H9 (cell line): ENCODE measurements around the gene RORC. TPM values are rescaled to one million over a fixed set of nuclear protein-coding genes. Genes with fewer than 3 reads are reported as not detected.

Source experiments
- DNase-seq: peaks from one replicate; pipeline ENCODE4 v3.0.0-alpha.2; 2017
- H2AFZ ChIP-seq: one replicate; pipeline ENCODE4 v1.6.1; 2013; ENCODE audit warnings: mild to moderate bottlenecking, low read length, control low read depth, moderate library complexity
- H2AK5ac ChIP-seq: 2 replicates; pipeline ENCODE4 v1.6.1; 2013; ENCODE audit warnings: low read length, control low read depth, mixed read lengths; ENCODE audit not compliant: insufficient read length
- H2BK120ac ChIP-seq: one replicate; pipeline ENCODE4 v1.6.1; 2013; ENCODE audit warnings: low read depth, mild to moderate bottlenecking, low read length, control low read depth, inconsistent platforms; ENCODE audit not compliant: poor library complexity, severe bottlenecking
- H2BK12ac ChIP-seq: 2 replicates; pipeline ENCODE4 v1.6.1; 2013; ENCODE audit warnings: low read length, control low read depth, mixed read lengths, low read depth; ENCODE audit not compliant: insufficient read length
- H2BK15ac ChIP-seq: 2 replicates; pipeline ENCODE4 v1.6.1; 2013; ENCODE audit warnings: low read depth, low read length, control low read depth
- H2BK20ac ChIP-seq: one replicate; pipeline ENCODE4 v1.6.1; 2013; ENCODE audit warnings: low read depth, mild to moderate bottlenecking, low read length, control low read depth, inconsistent platforms; ENCODE audit not compliant: poor library complexity, severe bottlenecking
- H2BK5ac ChIP-seq: 2 replicates; pipeline ENCODE4 v1.6.1; 2013; ENCODE audit warnings: low read length, control low read depth, mixed read lengths; ENCODE audit not compliant: insufficient read length
- H3K14ac ChIP-seq: 2 replicates; pipeline ENCODE4 v1.6.1; 2013; ENCODE audit warnings: low read length, control low read depth; ENCODE audit not compliant: insufficient read depth
- H3K18ac ChIP-seq: 2 replicates; pipeline ENCODE4 v1.6.1; 2013; ENCODE audit warnings: low read depth, mild to moderate bottlenecking, mixed read lengths, low read length, control low read depth; ENCODE audit not compliant: insufficient read length
- H3K23ac ChIP-seq: 2 replicates; pipeline ENCODE4 v1.6.1; 2013; ENCODE audit warnings: low read length, control low read depth, mixed read lengths, low read depth; ENCODE audit not compliant: insufficient read length
- H3K23me2 ChIP-seq: 2 replicates; pipeline ENCODE4 v1.6.1; 2013; ENCODE audit warnings: low read depth, mild to moderate bottlenecking, mixed read lengths, low read length, control low read depth; ENCODE audit not compliant: insufficient read length, poor library complexity, severe bottlenecking
- H3K27ac ChIP-seq: 2 replicates; pipeline ENCODE4 v1.5.1; 2013; ENCODE audit warnings: low read length, control low read depth, mixed read lengths, low read depth; ENCODE audit not compliant: insufficient read length
- H3K27me3 ChIP-seq: 2 replicates; pipeline ENCODE4 v1.6.1; 2013; ENCODE audit warnings: low read length, control low read depth, inconsistent platforms; ENCODE audit not compliant: insufficient read depth
- H3K4ac ChIP-seq: 2 replicates; pipeline ENCODE4 v1.6.1; 2013; ENCODE audit warnings: low read depth, mild to moderate bottlenecking, control low read depth, inconsistent platforms, low read length, moderate library complexity
- H3K4me1 ChIP-seq: 2 replicates; pipeline ENCODE4 v1.6.1; 2013; ENCODE audit warnings: low read length, control low read depth, inconsistent platforms; ENCODE audit not compliant: insufficient read depth
- H3K4me2 ChIP-seq: 2 replicates; pipeline ENCODE4 v1.6.1; 2013; ENCODE audit warnings: low read length, control low read depth, mixed read lengths; ENCODE audit not compliant: insufficient read length, insufficient read depth
- H3K56ac ChIP-seq: 2 replicates; pipeline ENCODE4 v1.6.1; 2013; ENCODE audit warnings: low read depth, mild to moderate bottlenecking, mixed read lengths, low read length, control low read depth; ENCODE audit not compliant: insufficient read length
- H3K79me1 ChIP-seq: 2 replicates; pipeline ENCODE4 v1.6.1; 2013; ENCODE audit warnings: low read depth, mild to moderate bottlenecking, moderate library complexity, low read length, control low read depth, inconsistent platforms; ENCODE audit not compliant: insufficient read depth, poor library complexity, severe bottlenecking
- H3K79me2 ChIP-seq: 2 replicates; pipeline ENCODE4 v1.6.1; 2013; ENCODE audit warnings: low read length, control low read depth, inconsistent platforms; ENCODE audit not compliant: insufficient read depth
- H3K9ac ChIP-seq: 2 replicates; pipeline ENCODE4 v1.6.1; 2013; ENCODE audit warnings: low read length, control low read depth, mixed read lengths; ENCODE audit not compliant: insufficient read length; ENCODE audit errors: extremely low read depth
- H3K9me3 ChIP-seq: one replicate; pipeline ENCODE4 v1.6.1; 2013; ENCODE audit warnings: low read depth, low read length, inconsistent platforms; ENCODE audit not compliant: control insufficient read depth
- H3T11ph ChIP-seq: one replicate; pipeline ENCODE4 v1.6.1; 2013; ENCODE audit warnings: mild to moderate bottlenecking, low read length, control low read depth, inconsistent platforms
- H4K20me1 ChIP-seq: one replicate; pipeline ENCODE4 v1.6.1; 2013; ENCODE audit not compliant: control insufficient read depth, insufficient read length, insufficient read depth
- H4K5ac ChIP-seq: 2 replicates; pipeline ENCODE4 v1.6.1; 2013; ENCODE audit warnings: low read depth, mild to moderate bottlenecking, mixed read lengths, low read length, control low read depth; ENCODE audit not compliant: insufficient read length
- H4K8ac ChIP-seq: replicated peaks from 2 replicates; pipeline ENCODE4 v1.6.1; 2013; ENCODE audit warnings: low read length, control low read depth, mixed read lengths, low read depth; ENCODE audit not compliant: insufficient read length
- H4K91ac ChIP-seq: 2 replicates; pipeline ENCODE4 v1.6.1; 2013; ENCODE audit warnings: low read depth, mild to moderate bottlenecking, moderate library complexity, mixed read lengths, low read length, control low read depth; ENCODE audit not compliant: insufficient read length
- H3K27ac Mint-ChIP-seq, 3 experiments: 2 replicates in 2 of 3; 3 replicates in 1 of 3; pipeline ENCODE4 v1.8.0; 2020 to 2021; ENCODE audit warnings: mixed read lengths in 3 of 3, mild to moderate bottlenecking in 1 of 3, moderate library complexity in 1 of 3
- H3K27me3 Mint-ChIP-seq: 2 replicates; pipeline ENCODE4 v1.8.0; 2021; ENCODE audit warnings: low read depth, mild to moderate bottlenecking, moderate library complexity, mixed read lengths
- H3K36me3 Mint-ChIP-seq, 3 experiments: 2 replicates in 2 of 3; 3 replicates in 1 of 3; pipeline ENCODE4 v1.8.0; 2020 to 2021; ENCODE audit warnings: low read depth in 3 of 3, mixed read lengths in 3 of 3; ENCODE audit not compliant: insufficient read depth in 1 of 3
- H3K4me1 Mint-ChIP-seq, 2 experiments: 2 replicates each; pipeline ENCODE4 v1.8.0; 2020; ENCODE audit warnings: mixed read lengths in 2 of 2
- H3K4me3 Mint-ChIP-seq, 2 experiments: 2 replicates in 1 of 2; 3 replicates in 1 of 2; pipeline ENCODE4 v1.8.0; 2020 to 2021; ENCODE audit warnings: mild to moderate bottlenecking in 2 of 2, mixed read lengths in 2 of 2, moderate library complexity in 1 of 2
- H3K9me3 Mint-ChIP-seq, 2 experiments: 2 replicates in 1 of 2; 3 replicates in 1 of 2; pipeline ENCODE4 v1.8.0; 2020; ENCODE audit warnings: mild to moderate bottlenecking in 2 of 2, mixed read lengths in 2 of 2, moderate library complexity in 1 of 2
- CTCF ChIP-seq: fragments of 200-600 bp; sonication (generic); conservative IDR thresholded peaks from 3 replicates; pipeline ENCODE4 v1.8.0; 2021; ENCODE audit warnings: antibody characterized with exemption, mild to moderate bottlenecking
- WGBS: extraction: QIAGEN DNeasy Blood & Tissue Kit; methylation state at CpG from one replicate; pipeline ENCODE4 v1.1.7; 2013; ENCODE audit warnings: missing lambda C conversion rate, low lambda C conversion rate, mixed read lengths; ENCODE audit not compliant: insufficient read length; ENCODE audit errors: extremely low coverage; 5-methylcytosine and 5-hydroxymethylcytosine counted together
- total RNA-seq: library from RNA; stranded (reverse); gene quantifications from 2 replicates; pipeline ENCODE4 v1.2.1, GENCODE V29; 2021

Gene RORC
- total RNA-seq, 1 experiment from 2014 or later, result 0.52 TPM

DNA sequence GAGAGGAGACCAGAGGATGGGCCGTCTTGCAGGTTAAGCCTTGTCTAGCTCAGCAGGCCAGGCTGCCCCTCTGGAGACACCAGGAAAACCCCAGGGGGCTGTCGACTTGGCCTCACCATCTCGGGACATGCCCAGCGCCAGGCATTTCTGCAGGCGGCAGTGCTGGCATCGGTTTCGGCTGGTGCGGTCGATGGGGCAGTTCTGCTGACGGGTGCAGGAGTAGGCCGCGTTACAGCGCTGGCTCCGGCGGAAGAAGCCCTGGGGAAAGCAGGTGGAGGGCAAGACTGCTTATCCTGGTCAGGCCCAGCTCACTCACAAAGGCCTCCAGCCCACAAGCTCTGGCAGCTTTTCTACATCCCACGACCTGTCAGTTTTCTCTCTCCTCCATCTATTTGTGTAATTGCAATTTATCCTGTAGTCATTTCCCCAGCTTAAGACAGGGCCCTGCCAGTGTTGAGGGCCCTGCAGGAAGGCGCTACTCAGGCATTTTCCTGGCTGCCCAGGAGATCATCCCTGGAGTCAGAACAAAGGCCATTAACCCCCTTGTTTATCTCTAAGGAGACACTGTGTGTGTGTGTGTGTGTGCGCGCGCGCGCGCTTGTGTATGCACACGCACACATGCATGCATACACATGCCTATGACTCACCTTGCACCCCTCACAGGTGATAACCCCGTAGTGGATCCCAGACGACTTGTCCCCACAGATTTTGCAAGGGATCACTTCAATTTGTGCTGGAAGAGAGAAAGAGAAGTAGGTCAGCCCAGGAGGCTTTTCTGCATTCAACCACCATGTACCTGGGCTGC is 14.9 kb downstream of the RORC start:
- Mint-ChIP-seq H3K4me3 (no peak overlapping the region), H3K27ac (no peak overlapping the region; a peak in 2 of 7 replicates), H3K4me1 (peaks cover 3 to 14% of the 10 kb centered on the region in 2 experiments; a peak in 3 of 4 replicates), H3K27me3 (peaks cover 5% of the 10 kb centered on the region; the same call in 1 of the 2 replicates), H3K9me3 (no peaks in the 10 kb centered on the region), H3K36me3 (no peaks in the 10 kb centered on the region)
- Histone ChIP-seq H2AFZ (no peak overlapping the region), H3K18ac (no peak overlapping the region), H3K27me3 (no peaks in the 10 kb centered on the region), H2BK20ac (no peak overlapping the region), H4K91ac (no peak overlapping the region), H3K4me1 (no peaks in the 10 kb centered on the region), H3T11ph (no peak overlapping the region), H3K27ac (no peak overlapping the region), H3K79me2 (no peaks in the 10 kb centered on the region), H4K20me1 (no peaks in the 10 kb centered on the region), H3K23me2 (no peaks in the 10 kb centered on the region), H3K14ac (no peak overlapping the region), H4K8ac (no peak overlapping the region), H3K4ac (no peak overlapping the region), H3K23ac (no peak overlapping the region), H2BK12ac (no peak overlapping the region), H2BK15ac (no peak overlapping the region), H3K56ac (no peak overlapping the region), H2BK120ac (no peak overlapping the region), H2AK5ac (no peak overlapping the region), H2BK5ac (no peak overlapping the region), H4K5ac (no peak overlapping the region), H3K79me1 (no peaks in the 10 kb centered on the region), H3K4me2 (no peak overlapping the region), H3K9ac (no peak overlapping the region), H3K9me3 (no peaks in the 10 kb centered on the region)
- no CpG with 5 or more reads among the region's 26 CpGs for WGBS
- no peak for DNase-seq
- TF ChIP-seq CTCF, result no peak
